Activated T-helper 17 cell treated with anti-CD3 and anti-CD28 coated beads, Interleukin-2, amount 50 U/mL, for 72 hours (primary cell): ENCODE measurements around the gene KRT78. TPM values are rescaled to one million over a fixed set of nuclear protein-coding genes. Genes with fewer than 3 reads are reported as not detected.
"Not testable (repeated sequence)": the region's sequence is repeated elsewhere in the genome, so short reads cannot be mapped to it uniquely, and the experiment has no call there.

Source experiments
- ATAC-seq: fragments of 150-1000 bp; cut with Tn5 transposase; replicated peaks from 2 replicates; pipeline ENCODE4 v1.10.0; 2021; ENCODE audit warnings: mild to moderate bottlenecking, moderate library complexity
- H3K27ac Mint-ChIP-seq: one replicate; pipeline ENCODE4 v1.8.0; 2022; ENCODE audit warnings: mixed read lengths
- H3K27me3 Mint-ChIP-seq: one replicate; pipeline ENCODE4 v1.8.0; 2022; ENCODE audit warnings: mixed read lengths
- H3K36me3 Mint-ChIP-seq: one replicate; pipeline ENCODE4 v1.8.0; 2022; ENCODE audit warnings: low read depth, mild to moderate bottlenecking, mixed read lengths
- H3K4me1 Mint-ChIP-seq: one replicate; pipeline ENCODE4 v1.8.0; 2022; ENCODE audit warnings: mixed read lengths
- H3K4me3 Mint-ChIP-seq: one replicate; pipeline ENCODE4 v1.8.0; 2022; ENCODE audit warnings: mild to moderate bottlenecking, mixed read lengths
- H3K9me3 Mint-ChIP-seq: one replicate; pipeline ENCODE4 v1.8.0; 2022; ENCODE audit warnings: mixed read lengths
- total RNA-seq, 2 donors: library from RNA; stranded (reverse); gene quantifications; one replicate each; pipeline ENCODE4 v1.2.3, GENCODE V29; 2022

The KRT78 gene
- total RNA-seq, 2 donors from 2014 or later = not detected

DNA sequence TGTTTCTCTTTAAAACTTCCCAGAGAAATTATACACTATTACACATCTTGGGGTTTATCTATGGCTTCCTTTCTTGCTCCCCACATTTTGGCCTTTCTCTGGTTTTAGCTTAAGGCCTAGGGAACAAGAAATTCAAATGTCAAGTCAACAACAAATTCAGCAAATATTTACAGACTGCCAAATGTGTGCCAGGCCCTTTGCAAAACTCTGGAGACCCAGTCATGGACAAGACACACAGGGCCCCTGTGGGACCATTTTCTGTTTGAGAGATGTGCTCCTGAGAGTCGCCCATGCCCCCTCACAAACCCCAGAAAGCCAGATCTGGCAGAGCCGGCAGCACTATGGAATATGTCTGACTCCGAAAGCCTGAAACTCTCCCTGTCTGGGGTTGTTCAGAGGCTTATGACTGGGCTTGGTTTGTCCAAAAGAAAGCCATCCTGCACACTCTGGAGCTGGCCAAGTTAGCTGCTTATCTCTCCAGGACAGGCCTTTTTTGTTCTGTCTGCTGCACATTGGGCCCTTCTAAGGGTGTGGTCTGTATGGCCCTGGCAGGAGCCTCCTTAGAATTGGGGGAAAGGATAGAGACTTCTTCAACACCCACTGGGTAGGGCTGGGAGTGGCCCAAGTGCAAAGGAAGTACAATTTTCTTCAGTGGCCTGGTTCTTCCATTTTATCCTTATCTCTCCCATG lies 51.8 kb downstream of the KRT78 start:
- no peak overlapping the region for H3K4me3 Mint-ChIP-seq
- H3K9me3 Mint-ChIP-seq = no peaks in the 10 kb centered on the region
- no peaks in the 10 kb centered on the region for H3K4me1 Mint-ChIP-seq
- H3K36me3 Mint-ChIP-seq = no peaks in the 10 kb centered on the region
- H3K27me3 Mint-ChIP-seq = peaks cover 3% of the 10 kb centered on the region
- no peak overlapping the region for H3K27ac Mint-ChIP-seq
- ATAC-seq = no peak

DNA sequence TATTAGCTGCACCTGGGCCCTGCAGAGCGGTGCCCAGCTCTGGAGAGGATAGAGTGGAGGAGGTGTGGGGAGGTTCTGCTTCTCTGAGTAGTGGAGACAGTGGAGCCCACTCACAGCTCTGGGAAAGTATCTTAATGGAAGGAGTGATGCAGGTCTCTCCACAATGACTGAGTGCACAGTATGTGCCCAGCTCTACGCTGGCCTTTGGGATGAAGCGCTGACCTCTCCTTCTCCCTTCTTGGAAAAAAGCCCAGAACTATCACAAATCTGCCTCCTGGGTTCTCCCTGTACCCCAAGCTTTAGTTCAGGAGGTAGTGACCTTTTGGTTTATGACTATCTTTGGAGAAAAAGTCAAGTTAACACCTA lies 52.4 kb downstream of the KRT78 start:
- Mint-ChIP-seq H3K4me1 (no peaks in the 10 kb centered on the region), H3K36me3 (no peaks in the 10 kb centered on the region), H3K27me3 (peaks cover 7% of the 10 kb centered on the region), H3K27ac (no peak overlapping the region), H3K9me3 (no peaks in the 10 kb centered on the region), H3K4me3 (no peak overlapping the region)
- no peak for ATAC-seq

DNA sequence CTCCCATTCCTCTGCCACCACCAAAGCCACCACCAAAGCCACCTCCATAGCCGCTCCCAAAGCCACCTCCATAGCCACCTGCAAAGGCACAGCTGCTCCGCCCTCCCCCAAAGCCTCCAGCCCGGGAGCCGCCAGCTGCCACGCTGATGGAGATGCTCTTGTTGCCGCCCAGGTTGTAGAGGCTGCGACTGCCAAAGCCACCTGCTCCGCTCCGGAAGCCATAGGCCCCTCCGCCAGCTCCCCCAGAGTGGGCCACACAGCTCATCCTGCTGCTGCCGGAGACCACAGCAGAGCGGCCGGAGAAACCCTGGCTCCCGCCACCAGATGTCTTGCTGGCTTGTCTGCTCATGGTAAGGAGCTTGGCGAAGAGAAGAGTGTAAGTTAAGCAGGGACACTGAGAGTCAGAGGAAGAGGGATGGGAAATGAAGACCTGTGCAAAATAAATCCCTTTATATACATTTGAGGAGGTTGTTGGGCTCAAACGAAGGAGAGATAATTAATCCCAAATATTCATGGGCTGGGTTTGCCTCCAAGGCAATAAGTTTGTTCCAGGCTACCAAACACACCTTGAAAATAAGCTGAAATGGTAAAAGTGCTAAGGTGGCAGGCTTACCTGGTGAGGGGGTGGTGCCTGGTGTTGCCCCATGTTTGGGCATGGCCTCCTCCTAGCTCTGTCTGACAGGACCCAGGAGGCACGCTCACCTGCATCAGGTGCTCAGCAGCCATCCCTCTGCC lies 52.9 kb downstream of the KRT78 start, which contains the start of gene KRT3:
Gene KRT3 (minus strand): TSS at position 424 of the 735 bp plus-strand sequence. CDS start 75 bp downstream, at position 349.
- no peaks in the 10 kb centered on the region for H3K4me1 Mint-ChIP-seq
- H3K9me3 Mint-ChIP-seq = no peaks in the 10 kb centered on the region
- no peaks in the 10 kb centered on the region for H3K36me3 Mint-ChIP-seq
- no peak for ATAC-seq
- H3K4me3 Mint-ChIP-seq = no peak within 1 kb of the TSS
- H3K27ac Mint-ChIP-seq = no peak within 1 kb of the TSS
- H3K27me3 Mint-ChIP-seq = peaks cover 8% of the 10 kb centered on the region

DNA sequence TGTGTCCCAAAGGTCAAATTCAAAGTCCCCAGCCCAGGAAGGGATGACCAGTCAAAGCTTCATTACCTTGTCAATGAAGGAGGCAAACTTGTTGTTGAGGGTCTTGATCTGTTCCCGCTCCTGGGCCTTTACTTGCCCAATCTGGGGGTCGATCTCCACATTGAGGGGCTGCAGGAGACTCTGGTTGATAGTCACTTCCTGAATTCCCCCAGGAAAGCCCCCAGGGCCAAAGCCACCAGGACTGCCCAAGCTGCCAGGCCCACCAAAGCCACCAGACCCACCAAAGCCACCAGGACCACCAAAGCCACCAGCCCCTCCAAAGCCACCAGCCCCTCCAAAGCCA lies 53.5 kb downstream of the KRT78 start:
- not testable (repeated sequence) for H3K27ac Mint-ChIP-seq, H3K4me1 Mint-ChIP-seq, H3K36me3 Mint-ChIP-seq, H3K9me3 Mint-ChIP-seq, ATAC-seq, H3K4me3 Mint-ChIP-seq
- peaks cover 13% of the 10 kb centered on the region for H3K27me3 Mint-ChIP-seq

DNA sequence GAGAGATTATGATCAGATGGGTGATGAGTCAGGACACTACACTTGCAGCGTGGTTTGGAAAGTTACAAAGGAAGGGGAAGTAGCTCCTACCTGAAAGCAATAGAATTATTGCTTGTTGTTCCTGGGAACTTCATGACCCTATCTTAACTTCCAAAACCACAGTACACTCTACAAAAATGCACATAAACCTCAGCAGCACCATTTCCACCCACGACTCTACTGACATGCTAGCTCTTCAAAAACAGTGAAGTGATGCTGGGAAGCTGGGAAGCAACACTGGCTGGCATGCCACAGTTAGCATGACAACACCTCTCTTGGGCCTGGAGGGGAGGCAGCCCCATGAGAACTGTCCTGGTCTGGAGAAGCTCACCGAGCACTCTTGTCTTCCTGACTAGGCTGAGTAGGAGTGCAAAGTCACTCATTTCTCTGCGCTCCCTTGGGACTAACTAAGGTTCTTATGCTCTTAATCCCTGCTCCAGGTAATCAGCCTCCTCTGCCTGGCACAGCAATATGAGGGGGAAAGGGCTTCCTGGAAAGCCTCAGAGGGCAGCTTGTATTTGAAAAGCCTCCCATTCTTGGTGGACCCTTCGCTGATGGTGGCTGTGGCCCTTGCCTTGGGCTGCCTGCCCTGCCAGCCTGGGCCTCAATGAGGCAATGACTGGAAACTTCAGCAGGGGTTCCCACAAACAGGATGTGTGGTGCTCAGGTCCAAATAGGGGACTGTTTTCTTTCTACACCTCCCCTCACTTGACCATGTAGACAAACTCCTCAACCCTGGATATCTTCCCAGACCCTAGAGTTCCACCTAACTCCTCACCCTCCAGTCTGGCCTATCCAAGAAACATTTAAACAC lies 54.1 kb downstream of the KRT78 start:
- no peaks in the 10 kb centered on the region for H3K9me3 Mint-ChIP-seq
- H3K27ac Mint-ChIP-seq = no peak overlapping the region
- no peaks in the 10 kb centered on the region for H3K4me1 Mint-ChIP-seq
- no peak overlapping the region for H3K4me3 Mint-ChIP-seq
- H3K27me3 Mint-ChIP-seq = peaks cover 14% of the 10 kb centered on the region
- ATAC-seq = no peak
- H3K36me3 Mint-ChIP-seq = no peaks in the 10 kb centered on the region

DNA sequence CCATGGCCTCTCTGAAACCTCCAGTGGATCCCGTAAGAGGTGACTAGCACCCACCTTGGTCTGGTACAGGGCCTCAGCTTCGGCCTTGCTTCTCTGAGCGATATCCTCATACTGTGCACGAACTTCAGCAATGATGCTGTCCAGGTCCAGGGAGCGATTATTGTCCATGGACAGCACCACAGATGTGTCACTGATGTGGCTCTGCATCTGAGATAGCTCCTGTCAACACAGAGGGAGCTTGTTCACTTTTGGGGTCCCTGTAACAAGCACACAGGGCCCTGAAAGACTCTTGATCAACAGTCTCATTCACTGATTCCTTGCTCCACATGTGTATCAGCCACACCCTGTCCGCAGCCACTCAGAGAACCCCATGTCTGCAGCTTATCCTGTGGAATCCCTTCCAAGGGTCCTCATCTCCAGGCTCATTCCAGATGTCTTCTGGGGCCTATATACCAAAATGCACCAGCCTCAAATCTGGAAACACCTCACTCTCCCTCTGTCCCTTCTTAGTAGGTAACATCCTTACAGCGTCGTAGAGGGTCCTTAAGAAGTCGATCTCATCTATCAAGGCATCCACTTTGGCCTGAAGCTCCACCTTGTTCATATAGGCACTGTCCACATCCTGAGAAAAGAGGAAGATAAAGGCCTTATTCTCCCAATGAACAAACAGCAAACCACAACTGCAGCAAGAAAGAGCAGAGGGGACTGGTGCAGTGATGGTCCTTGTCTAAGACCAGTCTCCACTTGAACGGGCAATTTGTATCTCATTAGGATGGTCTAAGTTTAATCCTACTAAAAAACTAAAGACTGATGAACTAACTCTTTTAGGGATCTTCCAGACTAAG lies 56.4 kb downstream of the KRT78 start:
- H3K4me1 Mint-ChIP-seq = no peaks in the 10 kb centered on the region
- ATAC-seq = peak; percentile 18
- no peak overlapping the region for H3K27ac Mint-ChIP-seq
- H3K27me3 Mint-ChIP-seq = peaks cover 32% of the 10 kb centered on the region
- no peak overlapping the region for H3K4me3 Mint-ChIP-seq
- no peaks in the 10 kb centered on the region for H3K9me3 Mint-ChIP-seq
- no peaks in the 10 kb centered on the region for H3K36me3 Mint-ChIP-seq

DNA sequence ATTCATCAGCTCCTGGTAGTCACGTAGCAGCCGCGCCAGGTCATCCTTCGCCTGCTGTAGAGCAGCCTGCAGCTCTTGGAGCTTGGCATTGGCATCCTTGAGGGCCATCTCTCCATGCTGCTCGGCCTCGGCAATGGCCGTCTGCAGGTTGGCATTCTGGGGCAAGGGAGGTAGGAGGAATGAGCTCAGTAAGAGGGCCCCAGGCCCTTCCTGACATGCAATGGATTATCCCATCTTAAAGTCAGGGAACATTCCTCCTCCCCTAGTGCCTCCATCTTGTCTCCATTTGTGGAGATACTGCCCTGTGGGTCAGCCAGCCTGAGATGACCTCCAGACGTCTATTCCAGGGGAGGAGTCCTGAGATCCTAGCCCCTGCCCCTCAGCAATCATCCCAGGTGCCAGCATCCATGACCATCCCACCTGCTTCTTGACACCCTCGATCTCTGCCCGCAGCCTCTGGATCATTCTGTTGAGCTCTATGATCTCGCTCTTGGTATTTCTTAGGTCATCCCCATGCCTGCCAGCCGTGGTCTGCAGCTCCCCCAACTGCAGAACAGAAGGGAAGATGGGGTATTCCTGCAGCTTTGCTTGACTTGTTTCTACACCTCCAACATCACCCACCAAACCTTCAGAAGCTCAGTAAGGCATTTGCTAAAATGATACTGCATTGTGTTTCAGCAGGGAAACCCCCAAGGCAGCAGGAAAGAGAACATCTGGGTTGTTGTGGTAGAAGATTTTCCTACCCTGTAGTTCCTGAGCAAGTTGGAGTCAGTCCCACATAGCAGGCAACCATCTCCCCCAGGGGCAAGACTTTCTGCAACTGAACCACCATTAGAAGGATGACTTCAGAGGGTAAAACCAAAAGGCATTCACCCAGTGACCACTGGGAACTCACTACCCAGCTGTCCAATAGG lies 57.3 kb downstream of the KRT78 start:
- Mint-ChIP-seq H3K4me3 (no peak overlapping the region), H3K27ac (no peak overlapping the region), H3K9me3 (no peaks in the 10 kb centered on the region), H3K27me3 (peaks cover 32% of the 10 kb centered on the region), H3K4me1 (no peaks in the 10 kb centered on the region), H3K36me3 (no peaks in the 10 kb centered on the region)
- no peak for ATAC-seq

DNA sequence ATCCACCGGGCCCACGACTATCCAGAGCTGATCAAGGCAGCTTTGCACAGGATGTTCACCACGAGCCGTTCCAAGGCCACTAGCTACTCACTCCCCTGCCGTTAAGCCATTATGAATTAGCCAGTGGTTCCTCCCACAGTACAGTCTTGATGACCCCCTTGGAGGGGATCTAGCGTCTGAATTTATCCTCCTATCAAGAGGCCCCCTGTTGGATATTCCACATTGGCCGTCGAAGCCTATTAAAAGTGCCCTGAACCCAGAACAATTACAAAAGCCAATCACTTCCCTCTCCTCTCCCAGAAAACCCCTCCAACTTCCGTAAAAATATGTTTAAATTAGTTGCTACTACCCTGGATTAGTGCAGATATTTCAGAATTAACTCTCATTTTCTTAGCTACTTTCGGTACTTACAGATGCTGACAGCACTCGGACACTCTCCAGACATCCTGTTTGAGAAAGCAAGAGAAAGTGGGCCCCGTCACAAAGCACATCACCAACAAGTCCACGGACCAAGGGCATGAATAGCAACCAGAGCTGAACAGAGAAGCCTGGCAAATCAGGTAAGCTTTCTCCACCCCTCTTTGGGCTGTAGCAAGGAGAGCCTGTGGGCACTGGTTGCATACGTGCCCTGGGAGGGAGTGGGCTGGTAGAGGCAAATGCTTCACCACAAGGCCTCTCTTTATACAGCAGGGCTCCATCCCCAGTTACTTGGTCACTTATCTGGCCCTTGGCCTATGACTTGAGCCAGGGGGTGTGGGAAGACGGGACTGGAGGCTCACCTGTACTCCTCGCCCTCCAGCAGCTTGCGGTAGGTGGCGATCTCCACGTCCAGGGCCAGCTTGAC lies 58.1 kb downstream of the KRT78 start:
- Mint-ChIP-seq H3K4me3 (no peak overlapping the region), H3K27ac (no peak overlapping the region), H3K36me3 (no peaks in the 10 kb centered on the region), H3K4me1 (no peaks in the 10 kb centered on the region), H3K9me3 (no peaks in the 10 kb centered on the region), H3K27me3 (peaks cover 32% of the 10 kb centered on the region)
- no peak for ATAC-seq

DNA sequence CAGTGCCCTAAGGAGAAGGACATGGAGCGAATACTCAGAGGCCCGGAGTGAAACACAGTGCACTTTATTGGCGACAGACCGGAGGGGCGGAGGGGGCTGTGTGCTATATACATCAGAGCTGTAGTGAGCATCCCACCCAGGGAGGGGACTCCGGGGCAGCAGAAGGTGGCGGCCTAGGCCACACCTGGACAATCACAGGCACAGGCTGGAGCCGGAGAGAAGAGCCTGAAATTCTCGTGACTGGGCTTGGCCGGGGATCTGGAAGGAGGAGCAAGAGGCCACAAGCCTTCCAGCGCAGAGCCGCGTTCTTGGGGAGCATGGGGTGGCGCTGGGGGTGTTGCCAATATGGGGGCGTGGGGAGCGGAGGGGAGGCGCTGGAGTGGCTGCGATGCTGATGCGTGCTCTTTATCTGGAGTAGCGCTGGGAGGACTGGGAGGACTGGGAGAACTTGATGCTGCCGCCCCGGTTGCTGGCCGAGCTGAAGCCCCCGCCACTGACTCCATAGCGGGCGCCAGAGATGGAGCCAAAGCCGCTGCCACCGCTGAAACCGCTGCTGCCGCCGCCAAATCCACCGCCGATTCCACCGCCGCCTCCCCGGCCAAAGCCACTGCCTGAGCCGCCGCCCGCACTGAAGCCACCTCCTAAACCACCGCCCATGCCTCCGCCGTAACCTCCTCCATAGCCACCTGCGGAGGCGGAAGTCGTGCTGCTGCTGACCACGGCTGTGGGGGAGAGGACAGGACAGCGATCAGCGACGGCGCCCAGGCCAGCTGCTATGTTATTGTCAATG lies 59.0 kb downstream of the KRT78 start:
- Mint-ChIP-seq H3K36me3 (no peaks in the 10 kb centered on the region), H3K4me3 (no peak overlapping the region), H3K4me1 (no peaks in the 10 kb centered on the region), H3K27ac (no peak overlapping the region), H3K27me3 (peaks cover 38% of the 10 kb centered on the region), H3K9me3 (no peaks in the 10 kb centered on the region)
- ATAC-seq = no peak

DNA sequence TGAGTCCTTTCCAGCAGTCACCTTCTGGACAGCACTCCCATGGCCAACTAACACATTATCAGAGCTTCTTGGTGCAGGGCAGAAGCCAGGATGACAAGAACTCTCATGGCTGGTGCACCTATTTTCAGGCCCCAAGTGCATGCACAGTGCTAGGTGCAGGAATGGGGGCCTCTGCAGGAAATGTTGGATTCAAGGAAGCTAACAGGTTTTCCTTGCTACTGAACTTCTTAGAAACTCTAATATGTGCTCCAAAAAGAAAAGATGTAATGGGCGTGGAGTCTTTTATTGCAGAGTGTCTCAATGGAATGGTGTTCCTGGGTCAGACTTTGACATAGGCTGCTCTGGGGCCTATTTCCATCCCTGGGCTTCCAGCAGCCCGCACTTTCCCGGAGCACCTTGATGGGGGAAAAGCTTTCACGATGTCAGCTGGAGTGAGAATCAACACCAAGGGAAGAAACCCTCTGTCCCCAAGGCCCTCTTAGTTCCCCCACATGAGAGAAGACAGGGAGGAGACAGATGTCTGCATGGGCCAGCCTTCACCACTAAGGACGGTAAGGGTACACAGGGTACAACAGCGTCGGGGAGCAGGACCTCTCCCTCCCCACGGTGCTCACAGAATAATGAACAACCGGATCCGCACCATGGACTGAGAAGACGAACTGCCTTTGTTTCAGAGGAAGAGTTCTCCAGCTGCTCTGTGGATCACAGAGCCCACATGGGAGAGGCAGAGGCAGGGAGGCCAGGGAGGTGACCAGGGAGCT lies 59.7 kb downstream of the KRT78 start:
- Mint-ChIP-seq H3K4me3 (no peak overlapping the region), H3K27me3 (peaks cover 41% of the 10 kb centered on the region), H3K4me1 (no peaks in the 10 kb centered on the region), H3K9me3 (no peaks in the 10 kb centered on the region), H3K27ac (no peak overlapping the region), H3K36me3 (no peaks in the 10 kb centered on the region)
- no peak for ATAC-seq

DNA sequence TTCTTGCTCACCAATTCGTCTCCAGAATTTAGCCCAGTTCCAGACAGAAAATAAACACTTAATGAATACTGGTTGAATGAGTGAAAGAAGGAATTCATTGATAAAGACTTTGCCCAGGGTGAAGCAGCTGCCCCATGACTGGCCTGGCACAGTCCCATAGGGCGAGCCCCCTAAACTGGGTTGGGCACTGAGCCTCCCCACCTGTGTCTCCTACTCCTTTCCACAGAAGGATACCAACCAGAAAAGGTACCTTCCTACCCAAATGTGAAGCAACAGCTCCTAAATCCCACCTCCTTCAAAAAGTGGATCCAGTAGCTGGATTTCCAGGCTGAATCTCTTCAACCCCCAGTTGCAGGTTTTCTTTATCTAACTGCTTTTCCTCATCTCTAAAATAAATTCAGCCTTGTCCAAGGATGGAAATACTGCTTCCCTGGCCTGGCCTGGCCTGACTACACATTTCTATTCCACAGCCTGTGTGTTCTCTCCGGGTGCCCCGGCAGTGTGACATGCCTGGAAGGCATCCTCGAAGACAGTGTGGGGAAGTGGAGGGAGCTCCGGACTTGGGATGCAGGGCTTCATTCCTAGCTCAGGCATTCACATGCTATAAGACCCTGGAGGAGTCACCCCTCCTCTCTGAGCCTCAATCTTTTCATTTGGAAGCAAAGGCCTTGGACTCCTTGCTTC lies 60.5 kb downstream of the KRT78 start:
- Mint-ChIP-seq H3K36me3 (no peaks in the 10 kb centered on the region), H3K27ac (no peak overlapping the region)

More for the DNA sequence above, 60.5 kb downstream of the KRT78 start:
- peaks cover 47% of the 10 kb centered on the region for H3K27me3 Mint-ChIP-seq
- H3K9me3 Mint-ChIP-seq = no peaks in the 10 kb centered on the region
- H3K4me1 Mint-ChIP-seq = no peaks in the 10 kb centered on the region
- H3K4me3 Mint-ChIP-seq = no peak overlapping the region
- ATAC-seq = no peak
